Nephron (organoid): Measurements from ENCODE around the gene IQCE.
A peak's percentile ranks its signal among the peaks of the same experiment; 100 is the strongest.

ENCODE experiments used
- H3K27ac Mint-ChIP-seq, 3 experiments: 2 replicates each; pipeline ENCODE4 v1.8.0; 2020; ENCODE audit warnings: mixed read lengths in 3 of 3, mild to moderate bottlenecking in 2 of 3, moderate library complexity in 1 of 3
- H3K27me3 Mint-ChIP-seq: 2 replicates; pipeline ENCODE4 v1.8.0; 2021; ENCODE audit warnings: low read depth, mild to moderate bottlenecking, moderate library complexity, mixed read lengths
- H3K36me3 Mint-ChIP-seq: 2 replicates; pipeline ENCODE4 v1.8.0; 2020; ENCODE audit warnings: low read depth, mixed read lengths
- H3K4me1 Mint-ChIP-seq: 2 replicates; pipeline ENCODE4 v1.8.0; 2020; ENCODE audit warnings: mixed read lengths
- H3K4me3 Mint-ChIP-seq, 3 experiments: 2 replicates each; pipeline ENCODE4 v1.8.0; 2020; ENCODE audit warnings: mild to moderate bottlenecking in 3 of 3, mixed read lengths in 3 of 3, moderate library complexity in 2 of 3
- H3K9me3 Mint-ChIP-seq: 2 replicates; pipeline ENCODE4 v1.8.0; 2020; ENCODE audit warnings: mixed read lengths
- CTCF ChIP-seq, 3 experiments: fragments of 200-600 bp; sonication (generic); IDR thresholded peaks; one replicate each; pipeline ENCODE4 v1.5.0; 2021; ENCODE audit warnings: antibody characterized with exemption in 3 of 3; ENCODE audit not compliant: unreplicated experiment in 3 of 3

The IQCE gene

GRCh38 chr7:2621061-2621828, 62.5 kb downstream of the IQCE start:
- Mint-ChIP-seq H3K27ac (peak overlapping the region; percentile 98 to 100 (median 99)), H3K27me3 (no peaks in the 10 kb centered on the region), H3K4me1 (peaks cover 65% of the 10 kb centered on the region), H3K36me3 (no peaks in the 10 kb centered on the region), H3K4me3 (peak overlapping the region; percentile 18 to 61 (median 58)), H3K9me3 (no peaks in the 10 kb centered on the region)
- no peak for TF ChIP-seq CTCF (IDR thresholded peaks at IDR 0.05; ENCODE audit: unreplicated experiment in 3 of 3)

- Mint-ChIP-seq H3K9me3 (no peaks in the 10 kb centered on the region), H3K36me3 (no peaks in the 10 kb centered on the region)
Measured at GRCh38 chr7:2621948-2622640, 63.3 kb downstream of the IQCE start.

GRCh38 chr7:2622869-2623697, 64.3 kb downstream of the IQCE start:
- Mint-ChIP-seq H3K27me3 (no peaks in the 10 kb centered on the region), H3K4me3 (no peak overlapping the region), H3K9me3 (no peaks in the 10 kb centered on the region), H3K4me1 (peaks cover 61% of the 10 kb centered on the region), H3K36me3 (no peaks in the 10 kb centered on the region), H3K27ac (peak overlapping the region; percentile 80 to 99 (median 98))
- TF ChIP-seq CTCF (IDR thresholded peaks at IDR 0.05; ENCODE audit: unreplicated experiment in 3 of 3), result no peak

More at GRCh38 chr7:2621948-2622640, 63.3 kb downstream of the IQCE start:
- peak overlapping the region; percentile 58 to 68 (median 59) for H3K4me3 Mint-ChIP-seq
- H3K27me3 Mint-ChIP-seq, result no peaks in the 10 kb centered on the region
- H3K27ac Mint-ChIP-seq, result peak overlapping the region; percentile 98 to 100 (median 99)
- no peak for TF ChIP-seq CTCF (IDR thresholded peaks at IDR 0.05; ENCODE audit: unreplicated experiment in 3 of 3)
- H3K4me1 Mint-ChIP-seq, result peaks cover 66% of the 10 kb centered on the region

- TF ChIP-seq CTCF (IDR thresholded peaks at IDR 0.05; ENCODE audit: unreplicated experiment in 3 of 3), result no peak
- Mint-ChIP-seq H3K9me3 (no peaks in the 10 kb centered on the region), H3K4me3 (no peak overlapping the region), H3K27ac (peak overlapping the region; percentile 80 to 99 (median 98)), H3K4me1 (peaks cover 57% of the 10 kb centered on the region), H3K36me3 (no peaks in the 10 kb centered on the region), H3K27me3 (no peaks in the 10 kb centered on the region)
Measured at GRCh38 chr7:2623698-2624014, 64.9 kb downstream of the IQCE start.

- H3K4me3 Mint-ChIP-seq, result no peak overlapping the region
- H3K27ac Mint-ChIP-seq, result peak overlapping the region; percentile 71 to 93 (median 90)
- TF ChIP-seq CTCF (IDR thresholded peaks at IDR 0.05; ENCODE audit: unreplicated experiment in 3 of 3), result no peak
- H3K4me1 Mint-ChIP-seq, result peaks cover 50% of the 10 kb centered on the region
- H3K9me3 Mint-ChIP-seq, result no peaks in the 10 kb centered on the region
- H3K27me3 Mint-ChIP-seq, result no peaks in the 10 kb centered on the region
- no peaks in the 10 kb centered on the region for H3K36me3 Mint-ChIP-seq
Measured at GRCh38 chr7:2624293-2624886, 65.6 kb downstream of the IQCE start.
